ENCODE results near the gene DUSP22. TPM values are rescaled to one million over a fixed set of nuclear protein-coding genes. Genes with fewer than 3 reads are reported as not detected.
A peak's percentile ranks its signal among the peaks of the same experiment; 100 is the strongest.

DUSP22 gene
- polyA plus RNA-seq (2011; rRNA removed) (6.2 and 7.5 TPM in 2 replicates), polyA plus RNA-seq (2017; fragmentation: RNase III; extraction: RNeasy Plus Mini Kit Qiagen cat#74134 plus additional on column Dnase treatment) (10.6 to 12.6 TPM (median 11.3 TPM) in 3 replicates), polyA minus RNA-seq (2011; rRNA and poly(A)+ RNA removed) (5.6 and 6.9 TPM in 2 replicates)
- 4.6 and 4.7 TPM in 2 replicates for polyA plus RNA-seq (2012; cell fraction: cytosol; rRNA removed)
- 12.7 and 18.4 TPM in 2 replicates for polyA plus RNA-seq (2012; cell fraction: nucleus; rRNA removed)

- FAIRE-seq (no peak), ATAC-seq (peak; percentile 89 to 91), DNase-seq (ENCODE audit: low read depth in 1 of 2, low spot score in 1 of 2) (peak; percentile 76 to 78)
- no peak for TF ChIP-seq CTCF (IDR thresholded peaks at IDR 0.05)
- no peak for TF ChIP-seq SMC3 (IDR thresholded peaks at IDR 0.05)
- peak in 1 of 2 experiments; percentile 59; a peak in 1 of 5 replicates for TF ChIP-seq JUN (IDR thresholded peaks at IDR 0.05)
- TF ChIP-seq HMGXB4 (CRISPR knock-in tag; IDR thresholded peaks at IDR 0.05; ENCODE audit: borderline replicate concordance), result 0 out of 2 replicates have a peak, but pooled peaks have one; percentile 28
- peak; percentile 56 for TF ChIP-seq PHF8 (IDR thresholded peaks at IDR 0.05; ENCODE audit: borderline replicate concordance, low read depth)
- TF ChIP-seq POLR2AphosphoS2 (conservative IDR thresholded peaks at IDR 0.05; ENCODE audit: low read length), result no peak
- TF ChIP-seq USF2 (IDR thresholded peaks at IDR 0.05), result no peak
- TF ChIP-seq BCL3 (IDR thresholded peaks at IDR 0.05), result peak; percentile 64; the same call in 1 of the 3 replicates
- TF ChIP-seq POLR2A (IDR thresholded peaks at IDR 0.05; ENCODE audit: low read length), result peak; percentile 70
- TF ChIP-seq EP300 (IDR thresholded peaks at IDR 0.05), result no peak
- TF ChIP-seq MAX (IDR thresholded peaks at IDR 0.05), result 0 out of 2 replicates have a peak, but pooled peaks have one; percentile 11
- peak within 1 kb of the TSS; percentile 92 to 97 for H3K27ac ChIP-seq
- H3K9me3 ChIP-seq, result no peaks in the 10 kb centered on the region
- H3K4me1 ChIP-seq, result peaks cover 14% of the 10 kb centered on the region; the same call in 2 of the 3 replicates
- peak within 1 kb of the TSS; percentile 96 for H3K4me2 ChIP-seq
- 0% methylated on average over 6 of the region's 85 CpGs for WGBS (ENCODE audit: missing lambda C conversion rate)
- H3K4me3 ChIP-seq, result peak within 1 kb of the TSS; percentile 68
- ChIA-PET POLR2A (no interaction called here), CTCF (no interaction called here)
These were observed at the start of gene DUSP22 for GRCh38 chr6:291697-292505. Gene DUSP22 (plus strand): TSS chr6:292487. CDS start chr6:292540, 53 bp downstream.

GRCh38 chr6:246352-246751 is 45.9 kb upstream of the DUSP22 start:
- TF ChIP-seq MAFK (IDR thresholded peaks at IDR 0.05; ENCODE audit: partially characterized antibody) (no peak), HEYL (CRISPR knock-in tag; IDR thresholded peaks at IDR 0.05) (no peak), USF2 (IDR thresholded peaks at IDR 0.05) (no peak), MAZ (IDR thresholded peaks at IDR 0.05; ENCODE audit: borderline replicate concordance, low read depth, low read length) (no peak), CBX8 (IDR thresholded peaks at IDR 0.05) (no peak), FOSL2 (IDR thresholded peaks at IDR 0.05) (no peak), FOSL2 (CRISPR knock-in tag; IDR thresholded peaks at IDR 0.05) (no peak), POLR2A (IDR thresholded peaks at IDR 0.05; ENCODE audit: low read length) (no peak), KDM5A (IDR thresholded peaks at IDR 0.05) (no peak), ZC3H11A (IDR thresholded peaks at IDR 0.05) (no peak), SMC3 (IDR thresholded peaks at IDR 0.05) (no peak)
- FAIRE-seq (no peak), ATAC-seq (no peak), DNase-seq (ENCODE audit: low read depth in 1 of 2, low spot score in 1 of 2) (no peak)
- POLR2A ChIA-PET, result no interaction called here
- H3K4me3 ChIP-seq, result no peak overlapping the region
- CTCF ChIA-PET, result no interaction called here
- no peaks in the 10 kb centered on the region for H3K4me1 ChIP-seq
- WGBS (ENCODE audit: missing lambda C conversion rate), result 37% methylated on average over 8 of the region's 8 CpGs
- H3K27ac ChIP-seq, result no peak overlapping the region
- H3K9me3 ChIP-seq, result 0 out of 3 replicates have a peak, but pooled peaks cover 3% of the 10 kb centered on the region
- H3K4me2 ChIP-seq, result no peak overlapping the region
